HG03159 (cell line): ENCODE data around the gene RTTN.
"Not testable (repeated sequence)": the region's sequence is repeated elsewhere in the genome, so short reads cannot be mapped to it uniquely, and the experiment has no call there.

Experiments used
- ATAC-seq: cut with Tn5 transposase; IDR thresholded peaks from one replicate; pipeline ENCODE4 v1.9.1; 2021; ENCODE audit warnings: mild to moderate bottlenecking, moderate library complexity; ENCODE audit not compliant: unreplicated experiment

The RTTN gene, protein sequence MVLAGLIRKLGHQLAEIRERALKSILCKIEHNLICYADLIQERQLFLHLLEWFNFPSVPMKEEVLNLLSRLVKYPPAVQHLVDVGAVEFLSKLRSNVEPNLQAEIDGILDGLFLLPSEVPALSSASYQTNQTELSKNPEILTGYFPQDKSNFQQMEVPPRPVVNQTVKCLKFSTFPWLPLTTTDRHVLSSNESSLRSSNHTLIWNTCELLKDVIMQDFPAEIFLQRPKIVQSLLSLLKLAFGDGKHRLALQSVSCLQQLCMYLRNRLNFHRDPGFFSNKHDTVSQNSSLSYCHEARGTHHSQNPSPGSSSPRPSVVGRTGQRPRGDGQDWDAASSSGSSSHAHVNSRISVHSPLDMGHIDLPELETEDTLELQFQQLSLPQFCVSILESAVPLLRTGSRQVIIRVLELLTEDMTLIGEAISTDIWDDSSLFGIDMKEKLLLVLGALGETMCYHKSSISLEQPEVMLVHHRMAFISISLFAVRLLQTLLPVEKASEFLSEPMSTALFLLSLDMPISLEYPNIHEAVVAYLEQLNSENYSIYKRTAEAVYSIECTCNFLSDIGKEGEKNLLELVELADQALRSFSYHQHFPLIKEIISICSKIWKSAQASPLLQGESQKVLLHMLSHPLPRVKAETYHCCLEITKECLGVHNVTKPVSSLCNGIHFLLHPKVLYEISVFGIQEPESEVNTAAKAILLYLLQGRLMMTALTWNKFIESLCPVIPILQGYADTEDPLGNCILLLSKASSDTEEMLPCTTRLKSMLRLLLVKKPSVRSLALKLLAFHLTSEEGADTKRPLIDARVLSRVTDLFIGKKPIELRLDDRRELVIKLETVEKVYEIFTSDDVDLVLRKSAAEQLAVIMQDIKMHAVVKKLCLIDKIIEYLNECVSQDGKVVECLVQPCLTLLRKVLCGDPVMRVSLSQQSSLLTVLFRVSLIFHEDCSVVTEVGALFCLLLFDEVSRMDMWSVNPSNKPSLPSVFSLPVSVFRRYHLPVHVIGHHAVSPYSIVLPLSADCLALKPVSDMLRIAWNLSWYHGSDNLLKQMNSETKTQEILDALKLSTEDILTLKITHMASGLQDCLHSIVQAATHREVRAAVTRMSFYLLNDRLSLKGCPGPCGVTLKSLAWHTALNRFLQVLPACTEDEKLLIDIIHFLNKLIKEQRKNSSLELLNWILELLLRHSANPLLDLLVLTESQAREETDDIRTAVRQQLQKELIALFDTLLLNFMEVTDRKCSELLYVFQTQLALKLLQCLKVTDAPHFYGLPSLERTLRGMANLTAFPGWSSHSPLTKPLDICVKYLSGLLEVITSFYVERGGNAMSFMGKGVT (N-terminal part only)

GRCh38 chr18:70205421-70206397 is at the start of gene RTTN:
TSS of gene RTTN (minus strand) at chr18:70205687. CDS start at chr18:70205658, 29 bp downstream.
- ATAC-seq: peak; percentile 96

DNA sequence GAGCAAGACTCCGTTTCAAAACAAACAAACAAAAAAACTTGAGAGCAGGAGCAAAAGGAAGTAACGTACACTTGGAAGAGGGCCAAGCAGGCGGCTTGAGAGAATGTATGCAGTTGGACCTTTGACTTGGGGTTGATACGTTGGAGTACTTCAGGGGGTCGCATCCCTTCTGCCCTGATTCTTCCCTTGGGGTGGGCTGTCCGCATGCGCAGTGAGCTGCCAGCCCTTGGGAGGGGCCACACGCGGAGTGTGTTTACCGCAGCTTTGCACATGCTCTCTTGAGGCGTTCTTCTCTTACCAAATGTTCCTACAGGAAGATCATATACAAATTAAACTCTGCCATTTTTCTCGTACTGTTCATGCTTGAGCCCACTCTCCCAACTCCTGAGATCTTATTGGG is 45.3 kb upstream of the RTTN start:
- no peak for ATAC-seq

DNA sequence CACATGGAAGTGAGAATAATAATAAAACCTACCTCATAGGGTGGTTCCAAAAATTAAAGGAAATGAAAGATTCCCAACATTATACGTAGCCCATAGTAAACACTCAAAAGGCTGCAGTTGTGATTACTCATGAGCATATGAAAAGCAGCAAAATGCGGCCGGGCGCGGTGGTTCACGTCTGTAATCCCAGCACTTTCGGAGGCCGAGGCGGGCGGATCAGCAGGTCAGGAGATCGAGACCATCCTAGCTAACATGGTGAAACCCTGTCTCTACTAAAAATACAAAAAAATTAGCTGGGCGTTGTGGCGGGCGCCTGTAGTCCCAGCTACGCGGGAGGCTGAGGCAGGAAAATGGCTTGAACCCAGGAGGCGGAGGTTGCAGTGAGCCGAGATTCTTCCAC is 44.4 kb upstream of the RTTN start:
- not testable (repeated sequence) for ATAC-seq

- no peak for ATAC-seq
Measured at GRCh38 chr18:70249118-70249517, 43.6 kb upstream of the RTTN start.

- ATAC-seq: no peak
Measured at GRCh38 chr18:70246061-70246466, 40.6 kb upstream of the RTTN start.

- ATAC-seq: no peak
Measured at GRCh38 chr18:70243131-70243929, 37.8 kb upstream of the RTTN start.

DNA sequence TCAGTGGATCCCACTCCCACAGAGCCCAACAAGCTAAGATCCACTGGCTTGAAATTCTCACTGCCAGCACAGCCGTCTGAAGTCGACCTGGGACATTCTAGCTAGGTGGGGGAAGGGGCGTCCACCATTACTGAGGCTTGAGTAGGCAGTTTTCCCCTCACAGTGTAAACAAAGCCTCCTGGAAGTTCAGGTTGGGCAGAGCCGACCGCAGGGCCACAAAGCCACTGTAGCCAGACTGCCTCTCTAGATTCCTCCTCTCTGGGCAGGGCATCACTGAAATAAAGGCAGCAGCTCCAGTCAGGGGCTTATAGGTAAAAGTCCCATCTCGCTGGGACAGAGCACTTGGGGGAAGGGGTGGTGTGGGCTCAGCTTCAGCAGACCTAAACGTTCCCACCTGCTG is 31.4 kb upstream of the RTTN start:
- not testable (repeated sequence) for ATAC-seq

DNA sequence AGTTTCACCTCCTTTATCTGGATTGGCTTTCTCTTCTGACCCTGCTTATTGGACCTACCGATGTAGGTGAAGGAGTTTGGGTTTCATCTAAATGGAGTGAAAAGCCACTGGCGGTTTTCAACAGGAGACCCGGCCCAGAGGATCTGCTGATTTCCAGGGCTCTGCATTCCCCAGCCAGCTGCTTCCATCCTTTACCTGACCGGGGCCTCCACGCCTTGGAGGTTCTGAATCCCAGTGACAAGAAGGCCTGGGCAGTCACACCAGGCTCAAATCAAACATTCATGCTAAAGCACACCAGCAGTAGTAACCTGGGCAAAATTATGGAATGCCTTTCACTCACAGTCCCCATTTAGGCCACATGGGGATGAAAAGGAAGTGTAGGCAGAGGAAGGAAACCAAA is 30.0 kb upstream of the RTTN start:
- ATAC-seq: no peak

DNA sequence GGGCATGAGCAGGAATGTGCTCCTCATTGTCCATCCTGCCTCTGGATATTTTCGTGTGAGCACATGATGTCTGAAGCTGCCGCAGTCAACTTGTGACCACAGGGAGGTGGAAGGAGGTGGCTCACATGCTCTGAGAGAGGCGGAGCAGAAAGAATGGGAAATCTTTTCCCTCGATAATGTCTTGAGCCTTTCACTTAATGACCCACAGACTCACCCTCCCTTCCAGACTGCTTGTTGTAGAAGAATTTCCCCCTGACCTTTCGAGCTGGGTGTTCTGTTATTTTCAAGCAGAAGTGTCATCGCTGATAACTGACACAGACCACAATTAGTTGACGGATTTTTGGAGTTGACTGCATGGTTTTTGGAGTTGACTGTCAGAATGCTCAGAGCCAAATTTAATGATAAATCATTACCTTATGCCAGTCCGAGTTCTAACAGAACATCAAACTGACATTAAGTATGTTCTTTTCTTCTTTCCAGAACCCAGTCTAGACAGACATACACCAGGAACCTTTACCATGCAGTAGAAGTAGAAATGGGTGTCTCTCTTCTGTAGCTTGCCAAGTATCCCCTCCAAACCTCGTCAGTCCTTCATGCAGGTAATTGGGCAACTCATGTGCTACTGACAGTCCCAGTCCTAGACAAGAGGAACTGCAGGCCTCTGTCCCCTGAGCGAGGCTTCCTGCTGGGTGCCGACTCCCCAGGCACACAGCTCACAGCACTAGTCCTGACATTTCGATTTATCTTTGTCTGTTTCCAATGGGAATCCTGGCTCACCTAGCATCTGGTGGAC is 29.4 kb upstream of the RTTN start:
- no peak for ATAC-seq

DNA sequence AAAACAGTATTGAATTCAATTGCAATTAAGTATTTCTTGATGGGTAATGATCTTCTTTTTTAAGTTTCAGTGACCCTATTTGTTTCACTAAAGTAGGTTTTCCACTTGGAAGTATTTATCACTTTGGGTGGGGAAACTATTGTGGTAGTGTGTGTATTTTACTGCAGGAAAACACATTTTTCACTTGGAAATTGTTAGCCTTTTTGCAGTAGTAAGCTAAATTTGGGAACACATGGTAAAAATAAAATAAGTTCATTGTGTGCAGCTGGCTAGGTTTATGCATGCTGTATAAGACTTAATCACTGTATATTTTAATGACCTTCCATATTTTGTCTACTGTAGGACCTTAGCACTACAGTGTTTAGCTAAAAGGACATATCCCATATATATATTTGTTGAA is 28.5 kb upstream of the RTTN start:
- no peak for ATAC-seq

GRCh38 chr18:70232261-70232660 is 26.8 kb upstream of the RTTN start:
- no peak for ATAC-seq

DNA sequence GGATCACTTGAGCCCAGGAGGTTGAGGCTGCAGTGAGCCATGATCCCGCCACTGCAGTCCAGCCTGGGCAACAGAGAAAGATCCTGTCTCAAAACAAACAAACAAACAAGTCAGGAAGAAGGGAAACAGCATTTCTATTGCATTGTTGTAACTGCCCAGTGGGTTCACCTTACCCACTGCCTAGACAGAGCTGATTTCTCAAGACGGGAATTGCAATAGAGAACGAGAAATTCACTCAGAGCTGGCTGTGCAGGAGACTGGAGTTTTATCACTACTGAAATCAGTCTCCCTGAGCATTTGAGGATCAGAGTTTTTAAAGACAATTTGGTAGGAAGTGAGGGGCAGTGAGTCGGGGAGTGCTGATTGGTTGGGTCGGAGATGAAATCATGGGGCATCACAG is 24.2 kb upstream of the RTTN start:
- no peak for ATAC-seq

DNA sequence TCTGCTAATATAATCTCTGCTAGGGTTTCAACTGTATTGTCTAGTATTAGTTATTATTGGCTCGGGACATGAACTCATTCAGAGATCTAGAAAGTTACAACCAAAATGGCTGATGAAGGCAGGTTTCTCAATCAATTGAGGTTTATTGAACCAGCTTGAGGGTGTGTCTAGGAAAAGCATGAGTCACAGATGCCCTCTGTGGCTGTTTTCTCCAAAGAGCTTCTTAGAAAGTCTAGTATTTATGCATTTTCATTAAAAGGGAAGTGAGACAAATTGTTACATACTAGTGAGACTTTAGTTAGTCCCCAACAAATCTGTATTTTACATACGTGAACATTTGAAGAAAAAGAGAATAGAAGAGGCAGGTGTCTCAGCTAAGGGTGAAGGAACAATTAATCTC is 23.0 kb upstream of the RTTN start:
- no peak for ATAC-seq

GRCh38 chr18:70227438-70227837 is 22.0 kb upstream of the RTTN start:
- ATAC-seq: no peak

DNA sequence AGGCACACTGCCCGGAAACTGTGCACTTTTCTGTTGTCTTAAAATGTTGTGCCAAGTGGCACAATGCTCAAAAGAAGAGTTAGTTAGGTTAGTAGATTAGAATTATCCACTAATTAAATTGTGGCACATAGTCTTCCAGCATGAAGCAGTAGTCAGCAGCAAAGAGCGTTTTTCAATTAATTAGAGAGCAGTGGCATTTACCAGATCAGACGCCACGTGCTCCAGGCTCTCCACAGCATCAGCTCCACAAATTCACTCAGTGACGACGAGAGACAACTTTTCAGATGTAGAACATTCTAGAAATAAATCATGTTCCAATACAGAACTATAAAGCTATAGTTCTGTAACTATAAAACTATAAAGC is 16.4 kb upstream of the RTTN start:
- no peak for ATAC-seq

- no peak for ATAC-seq
Measured at GRCh38 chr18:70221156-70221914, 15.8 kb upstream of the RTTN start.

DNA sequence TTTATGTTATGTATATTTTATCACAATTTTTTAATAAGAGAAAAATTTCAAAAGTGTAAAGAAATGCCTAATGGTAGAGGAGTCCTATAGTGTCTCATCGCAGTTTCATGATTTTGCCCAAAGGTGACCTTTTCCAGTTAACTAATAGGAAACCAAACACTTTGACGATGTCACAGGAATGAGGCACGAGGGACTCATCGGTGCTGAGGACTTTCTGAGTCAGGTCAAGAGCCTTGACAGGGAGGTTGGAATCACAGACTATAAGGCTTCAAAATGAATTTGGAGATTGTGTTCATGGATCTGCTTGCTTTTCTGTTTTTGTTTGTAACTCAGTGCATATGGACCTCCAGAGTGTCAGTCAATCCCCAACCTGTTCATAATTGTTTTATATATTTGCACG is 15.1 kb upstream of the RTTN start:
- no peak for ATAC-seq

DNA sequence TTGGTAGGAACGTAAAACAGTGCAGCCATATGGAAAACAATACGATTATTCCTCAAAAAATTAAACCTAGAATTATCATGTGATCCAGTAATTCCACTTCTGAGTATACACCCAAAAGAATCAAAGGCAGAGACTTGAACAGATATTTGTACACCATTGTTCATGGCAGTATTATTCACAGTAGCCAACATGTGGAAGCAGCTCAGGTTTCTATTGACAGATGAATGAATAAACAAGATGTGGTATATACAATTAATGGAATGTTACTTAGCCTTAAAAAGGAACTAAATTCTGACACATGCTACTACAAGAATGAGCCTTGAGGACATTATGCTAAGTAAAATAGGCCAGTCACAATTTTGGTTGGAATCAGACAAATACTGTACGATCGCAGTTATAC is 14.2 kb upstream of the RTTN start:
- no peak for ATAC-seq
